NOMO-1 (cell line): ENCODE measurements around the gene NUP37.

Source experiments
- DNase-seq, 2 experiments: peaks; one replicate each; lab custom pipeline; 2025; ENCODE audit not compliant: unreplicated experiment in 2 of 2; lab: John Stamatoyannopoulos, UW

The NUP37 gene

DNA sequence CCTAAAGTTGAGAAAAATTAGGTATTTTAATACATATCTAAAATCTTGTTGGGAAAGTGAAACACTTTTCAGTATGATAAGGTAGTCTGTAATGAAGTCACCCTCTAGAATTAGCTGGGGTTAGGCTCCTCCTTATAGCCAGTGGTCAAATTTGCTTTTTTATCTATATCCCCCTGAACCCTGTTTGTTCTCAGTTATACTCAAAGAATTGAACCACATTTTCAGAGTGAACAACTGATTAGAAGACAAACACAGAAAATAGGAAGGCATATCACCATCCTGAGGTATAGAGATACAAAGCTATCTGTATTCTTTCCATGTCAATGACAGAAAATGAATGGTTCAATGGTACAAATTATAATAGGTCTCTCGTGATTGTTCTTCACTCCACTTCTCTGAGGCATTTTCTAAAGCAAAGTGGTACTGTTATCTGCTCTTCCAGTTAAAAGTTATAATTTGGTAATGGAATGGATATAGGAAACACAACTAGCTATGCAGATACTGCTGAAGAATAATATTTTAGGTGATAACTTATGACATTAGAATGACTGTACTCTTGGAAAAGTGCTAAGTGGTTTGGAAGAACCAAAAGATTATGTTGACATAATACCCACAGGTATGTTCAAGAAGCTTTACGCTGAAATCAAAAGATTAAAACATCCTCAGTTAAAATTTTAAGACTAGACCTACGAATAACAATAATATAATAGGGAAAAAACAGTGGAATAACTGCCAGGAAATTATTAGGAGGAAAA, 85.7 kb downstream of the NUP37 start:
- DNase-seq: no peak

GRCh38 chr12:102031852-102032251, 88.1 kb downstream of the NUP37 start:
- DNase-seq: no peak

- DNase-seq: no peak
Measured at GRCh38 chr12:102029141-102029540, 90.8 kb downstream of the NUP37 start.

GRCh38 chr12:102026728-102027127, 93.2 kb downstream of the NUP37 start:
- DNase-seq: no peak

DNA sequence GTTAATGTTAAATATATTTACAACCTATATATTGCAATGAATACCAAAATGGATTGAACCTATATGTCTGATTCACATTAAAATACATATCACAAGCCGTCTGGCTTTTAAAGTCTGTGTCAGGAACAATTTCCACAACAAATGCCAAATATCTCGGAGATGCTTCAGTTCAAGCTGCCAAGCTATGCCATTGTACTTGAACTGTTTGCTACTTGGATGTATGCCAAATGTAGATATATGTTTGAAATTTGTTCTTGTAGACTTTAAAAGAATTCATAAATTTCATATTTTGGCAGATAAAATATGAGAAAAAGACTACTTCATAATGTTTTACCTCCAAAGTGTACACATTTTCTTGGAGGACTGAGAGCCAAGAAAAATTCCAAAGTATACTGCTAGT, 95.1 kb downstream of the NUP37 start:
- no peak for DNase-seq

DNA sequence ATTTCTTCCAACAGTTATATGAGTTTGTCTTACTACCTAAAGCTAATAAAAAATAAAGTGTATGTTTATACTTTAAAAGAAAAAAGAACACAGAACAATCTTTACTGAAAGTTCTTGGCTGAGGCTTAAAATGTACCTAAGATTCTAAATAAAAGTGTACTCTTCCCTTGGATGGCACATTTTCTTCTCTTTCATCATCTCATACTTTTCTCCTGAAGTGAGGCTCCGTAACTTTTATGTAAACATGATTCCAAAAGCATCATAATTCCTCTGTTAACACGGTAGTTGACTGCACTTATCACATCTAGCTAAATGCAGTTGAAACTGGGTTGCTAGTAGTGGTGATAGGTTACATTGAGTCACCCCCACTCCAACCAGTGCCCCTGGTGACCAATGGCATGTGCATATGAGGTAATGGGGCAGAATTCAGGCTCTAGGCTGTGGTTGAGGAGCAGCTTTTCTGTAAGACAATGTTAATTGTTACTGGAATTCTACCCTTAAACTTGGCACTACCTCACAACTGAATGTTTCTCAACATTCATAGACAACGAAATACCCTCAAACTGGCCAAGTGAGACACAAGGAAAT, 96.5 kb downstream of the NUP37 start:
- DNase-seq: no peak
